PC-3 (cell line): ENCODE data around the gene FBXO45. TPM values are rescaled to one million over a fixed set of nuclear protein-coding genes. Genes with fewer than 3 reads are reported as not detected.
"Not testable (repeated sequence)": the region's sequence is repeated elsewhere in the genome, so short reads cannot be mapped to it uniquely, and the experiment has no call there.

Experiments
- ATAC-seq: fragments of 200-7000 bp; cut with Tn5 transposase; 2 replicates; pipeline ENCODE4 v1.9.1; 2020; ENCODE audit warnings: mild to moderate bottlenecking, moderate library complexity
- BruUV-seq: library from RNA; stranded (reverse); fragments of 400-500 nt; replicated peaks from 2 replicates; lab custom pipeline; 2021; lab: Mats Ljungman, UMichigan
- CTCF ChIA-PET: fragments of 300-600 bp; sonication (Branson Sonifier 250); formaldehyde crosslinking; loops from one replicate; lab custom pipeline; 2022; ENCODE audit warnings: antibody characterized with exemption; lab: Charles Lee
- POLR2A ChIA-PET: fragments of 300-600 bp; sonication (Branson Sonifier 250); formaldehyde crosslinking; loops from one replicate; lab custom pipeline; 2022; ENCODE audit warnings: antibody characterized with exemption; ENCODE audit not compliant: unreplicated experiment; lab: Charles Lee
- DNase-seq: peaks from one replicate; pipeline ENCODE4 v3.0.0-alpha.2; 2015
- H2AFZ ChIP-seq: fragments of 300-600 bp; sonication (generic); 2 replicates; pipeline ENCODE4 v1.6.0; 2016; ENCODE audit warnings: antibody characterized with exemption, low read length
- H3F3A ChIP-seq: fragments of 300-600 bp; sonication (generic); one replicate; pipeline ENCODE4 v1.6.0; 2017; ENCODE audit warnings: antibody characterized with exemption, low read length, control low read depth, mild to moderate bottlenecking; ENCODE audit not compliant: unreplicated experiment
- H3K27ac ChIP-seq: fragments of 300-600 bp; sonication (generic); 2 replicates; pipeline ENCODE4 v1.5.1; 2016; ENCODE audit warnings: mild to moderate bottlenecking, low read length
- H3K27me3 ChIP-seq: fragments of 300-600 bp; sonication (generic); 2 replicates; pipeline ENCODE4 v1.6.1; 2016; ENCODE audit warnings: low read length, mixed read lengths
- H3K36me3 ChIP-seq: fragments of 300-600 bp; sonication (generic); 2 replicates; pipeline ENCODE4 v1.6.1; 2016; ENCODE audit warnings: low read depth, mixed run types, low read length, mixed read lengths
- H3K4me1 ChIP-seq: fragments of 300-600 bp; sonication (generic); 2 replicates; pipeline ENCODE4 v1.5.1; 2016; ENCODE audit warnings: low read length; ENCODE audit not compliant: insufficient read depth
- H3K4me2 ChIP-seq: fragments of 300-600 bp; sonication (generic); 2 replicates; pipeline ENCODE4 v1.6.0; 2016; ENCODE audit warnings: low read length
- H3K4me3 ChIP-seq: fragments of 300-600 bp; sonication (generic); 2 replicates; pipeline ENCODE4 v1.5.1; 2016; ENCODE audit warnings: mild to moderate bottlenecking, low read length, mixed read lengths
- H3K79me2 ChIP-seq: fragments of 300-600 bp; sonication (generic); 2 replicates; pipeline ENCODE4 v1.6.1; 2017; ENCODE audit warnings: low read length, mixed read lengths
- H3K9ac ChIP-seq: fragments of 300-600 bp; sonication (generic); 2 replicates; pipeline ENCODE4 v1.6.0; 2016; ENCODE audit warnings: mild to moderate bottlenecking, low read length
- H3K9me2 ChIP-seq: fragments of 300-600 bp; sonication (generic); replicated peaks from 2 replicates; pipeline ENCODE4 v1.6.1; 2016; ENCODE audit warnings: mixed run types, low read length, mixed read lengths
- H3K9me3 ChIP-seq: fragments of 300-600 bp; sonication (generic); 2 replicates; pipeline ENCODE4 v1.6.1; 2016; ENCODE audit warnings: low read length, mixed read lengths
- H4K20me1 ChIP-seq: fragments of 300-600 bp; sonication (generic); 2 replicates; pipeline ENCODE4 v1.6.1; 2016; ENCODE audit warnings: low read length, mixed read lengths
- EZH2 ChIP-seq: fragments of 300-600 bp; sonication (generic); IDR thresholded peaks from one replicate; pipeline ENCODE4 v1.6.1; 2017; ENCODE audit warnings: antibody characterized with exemption, mild to moderate bottlenecking, low read length; ENCODE audit not compliant: unreplicated experiment
- EZH2phosphoT487 ChIP-seq: fragments of 300-600 bp; sonication (generic); IDR thresholded peaks from 2 replicates; pipeline ENCODE4 v1.6.1; 2018; ENCODE audit warnings: mild to moderate bottlenecking, antibody characterized with exemption, low read length, borderline replicate concordance
- intact Hi-C: fragments of 100-400 bp; cut with micrococcal nuclease; formaldehyde crosslinking; loops from 2 replicates; pipeline ENCODE4 v1.9.0; 2023
- total RNA-seq: library from RNA; depleted of rRNA; stranded (reverse); fragments of >200 nt; gene quantifications from 2 replicates; pipeline ENCODE4 v1.2.3, GENCODE V29; 2014
- TF ChIP-seq, protein P1 (sequence below): fragments of 300-600 bp; sonication (generic); conservative IDR thresholded peaks from 2 replicates; pipeline ENCODE4 v1.5.1; 2017; ENCODE audit warnings: antibody characterized with exemption, low read depth, mild to moderate bottlenecking, low read length

FBXO45 gene
- total RNA-seq, 1 experiment from 2014 or later: 20.8 TPM

DNA sequence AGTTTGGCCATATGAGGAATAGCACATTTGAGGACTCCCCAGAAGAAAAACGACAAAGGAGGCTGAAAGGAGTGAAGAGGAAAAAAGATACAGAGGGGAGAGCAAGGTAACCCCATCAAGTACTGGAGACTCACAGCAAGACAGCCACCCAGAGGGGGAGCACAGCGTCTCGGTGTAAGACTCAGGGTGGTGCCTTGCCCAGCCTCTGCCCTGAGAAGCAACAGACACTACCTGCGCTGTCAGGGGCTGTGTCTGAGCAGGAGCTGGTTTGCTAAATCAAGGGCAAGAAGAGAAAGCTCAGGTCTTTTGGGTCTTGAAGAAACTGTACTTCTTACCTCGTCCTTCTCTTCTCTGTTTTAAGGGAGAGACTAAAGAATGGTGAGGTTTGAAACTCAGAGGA lies 27.9 kb downstream of the FBXO45 start:
- Histone ChIP-seq H2AFZ (peak overlapping the region; percentile 10; the same call in 1 of the 2 replicates), H3K27me3 (no peaks in the 10 kb centered on the region), H3K4me3 (no peak overlapping the region), H4K20me1 (no peaks in the 10 kb centered on the region), H3K4me2 (no peak overlapping the region), H3F3A (no peaks in the 10 kb centered on the region), H3K9ac (no peak overlapping the region), H3K9me2 (no peaks in the 10 kb centered on the region), H3K27ac (no peak overlapping the region), H3K4me1 (no peaks in the 10 kb centered on the region), H3K9me3 (no peaks in the 10 kb centered on the region), H3K79me2 (no peaks in the 10 kb centered on the region), H3K36me3 (no peaks in the 10 kb centered on the region)
- CTCF ChIA-PET: no interaction called here
- TF ChIP-seq, protein P1, sequence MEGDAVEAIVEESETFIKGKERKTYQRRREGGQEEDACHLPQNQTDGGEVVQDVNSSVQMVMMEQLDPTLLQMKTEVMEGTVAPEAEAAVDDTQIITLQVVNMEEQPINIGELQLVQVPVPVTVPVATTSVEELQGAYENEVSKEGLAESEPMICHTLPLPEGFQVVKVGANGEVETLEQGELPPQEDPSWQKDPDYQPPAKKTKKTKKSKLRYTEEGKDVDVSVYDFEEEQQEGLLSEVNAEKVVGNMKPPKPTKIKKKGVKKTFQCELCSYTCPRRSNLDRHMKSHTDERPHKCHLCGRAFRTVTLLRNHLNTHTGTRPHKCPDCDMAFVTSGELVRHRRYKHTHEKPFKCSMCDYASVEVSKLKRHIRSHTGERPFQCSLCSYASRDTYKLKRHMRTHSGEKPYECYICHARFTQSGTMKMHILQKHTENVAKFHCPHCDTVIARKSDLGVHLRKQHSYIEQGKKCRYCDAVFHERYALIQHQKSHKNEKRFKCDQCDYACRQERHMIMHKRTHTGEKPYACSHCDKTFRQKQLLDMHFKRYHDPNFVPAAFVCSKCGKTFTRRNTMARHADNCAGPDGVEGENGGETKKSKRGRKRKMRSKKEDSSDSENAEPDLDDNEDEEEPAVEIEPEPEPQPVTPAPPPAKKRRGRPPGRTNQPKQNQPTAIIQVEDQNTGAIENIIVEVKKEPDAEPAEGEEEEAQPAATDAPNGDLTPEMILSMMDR: no peak
- POLR2A ChIA-PET: no interaction called here
- DNase-seq: no peak
- intact Hi-C loops: no loop called here
- no TSS peak for BruUV-seq
- ATAC-seq: peak; percentile 40; the same call in 1 of the 2 replicates

DNA sequence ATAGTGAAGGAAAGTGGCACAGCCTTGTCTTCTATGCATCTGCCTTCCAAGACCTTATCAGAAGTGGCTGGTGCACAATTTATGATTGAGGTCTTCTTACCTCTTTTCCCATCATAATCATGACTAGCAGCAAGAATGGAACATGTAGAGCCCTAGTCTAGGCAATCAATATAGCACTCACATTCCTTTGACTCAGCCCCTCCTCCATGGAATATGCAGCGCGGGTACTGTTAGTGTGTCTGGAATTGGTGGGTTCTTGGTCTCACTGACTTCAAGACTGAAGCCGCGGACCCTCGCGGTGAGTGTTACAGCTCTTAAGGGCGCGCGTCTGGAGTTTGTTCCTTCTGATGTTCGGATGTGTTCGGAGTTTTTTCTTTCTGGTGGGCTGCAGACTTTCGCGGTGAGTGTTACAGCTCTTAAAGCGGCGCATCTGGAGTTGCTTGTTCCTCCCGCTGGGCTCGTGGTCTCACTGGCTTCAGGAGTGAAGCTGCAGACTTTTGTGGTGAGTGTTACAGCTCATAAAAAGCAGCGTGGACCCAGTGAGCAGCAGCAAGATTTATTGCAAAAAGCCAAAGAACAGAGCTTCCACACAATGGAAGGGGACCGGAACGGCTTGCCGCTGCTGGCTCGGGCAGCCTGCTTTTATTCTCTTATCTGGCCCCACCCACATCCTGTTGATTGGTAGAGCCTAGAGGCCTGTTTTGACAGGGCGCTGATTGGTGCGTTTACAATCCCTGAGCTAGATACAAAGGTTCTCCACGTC lies 29.7 kb downstream of the FBXO45 start:
- H3K27me3 ChIP-seq, H3K4me2 ChIP-seq, H3K36me3 ChIP-seq, H3K9ac ChIP-seq, H4K20me1 ChIP-seq, H3K9me3 ChIP-seq, H3K4me3 ChIP-seq, H3K9me2 ChIP-seq, H3K79me2 ChIP-seq, H3F3A ChIP-seq, intact Hi-C loops, H2AFZ ChIP-seq, H3K4me1 ChIP-seq, H3K27ac ChIP-seq, ATAC-seq, POLR2A ChIA-PET, BruUV-seq, CTCF ChIA-PET, DNase-seq: not testable (repeated sequence)

- no peak overlapping the region for H3K27ac ChIP-seq
- H3F3A ChIP-seq: no peaks in the 10 kb centered on the region
- no peaks in the 10 kb centered on the region for H4K20me1 ChIP-seq
- ChIA-PET CTCF (no interaction called here), POLR2A (no interaction called here)
- intact Hi-C loops: no loop called here
- ATAC-seq: no peak; the same call in 1 of the 2 replicates
- H2AFZ ChIP-seq: 0 out of 2 replicates have a peak overlapping the region, but pooled peaks have one; percentile 30
- no peaks in the 10 kb centered on the region for H3K9me2 ChIP-seq
- H3K36me3 ChIP-seq: no peaks in the 10 kb centered on the region
- H3K79me2 ChIP-seq: no peaks in the 10 kb centered on the region
- no peak overlapping the region for H3K4me3 ChIP-seq
- no peaks in the 10 kb centered on the region for H3K27me3 ChIP-seq
- no peaks in the 10 kb centered on the region for H3K4me1 ChIP-seq
- peak; percentile 3 for DNase-seq
- H3K9me3 ChIP-seq: no peaks in the 10 kb centered on the region
- BruUV-seq: no TSS peak
- H3K4me2 ChIP-seq: no peak overlapping the region
- TF ChIP-seq EZH2phosphoT487 (no peak), EZH2 (no peak)
- TF ChIP-seq, protein P1: no peak
- no peak overlapping the region for H3K9ac ChIP-seq
Measured at GRCh38 chr3:196599734-196600128, 31.3 kb downstream of the FBXO45 start.
